Mesendoderm (in vitro differentiated cells): ENCODE results near the gene PTPRE.

Experiments
- DNase-seq: peaks from one replicate; pipeline ENCODE4 v3.0.0; 2013
- H2AK5ac ChIP-seq: 2 replicates; pipeline ENCODE4 v1.6.1; 2013; ENCODE audit warnings: low read length, inconsistent platforms
- H2BK120ac ChIP-seq: 2 replicates; pipeline ENCODE4 v1.6.1; 2013; ENCODE audit warnings: low read depth, mild to moderate bottlenecking, low read length, moderate library complexity, mixed read lengths
- H2BK15ac ChIP-seq: replicated peaks from 2 replicates; pipeline ENCODE4 v1.6.1; 2013; ENCODE audit warnings: low read depth, mild to moderate bottlenecking, moderate library complexity
- H2BK5ac ChIP-seq: 2 replicates; pipeline ENCODE4 v1.6.1; 2013; ENCODE audit warnings: low read length, inconsistent platforms
- H3K18ac ChIP-seq: 2 replicates; pipeline ENCODE4 v1.6.1; 2013; ENCODE audit warnings: mild to moderate bottlenecking, low read length, mixed read lengths
- H3K23ac ChIP-seq: one replicate; pipeline ENCODE4 v1.6.1; 2013; ENCODE audit warnings: low read length
- H3K27ac ChIP-seq: 2 replicates; pipeline ENCODE4 v1.5.1; 2013; ENCODE audit warnings: low read depth, mild to moderate bottlenecking, inconsistent platforms, low read length, moderate library complexity
- H3K27me3 ChIP-seq: 2 replicates; pipeline ENCODE4 v1.6.1; 2013; ENCODE audit warnings: low read length, control low read depth, mild to moderate bottlenecking, inconsistent platforms; ENCODE audit not compliant: insufficient read depth, poor library complexity
- H3K36me3 ChIP-seq: 2 replicates; pipeline ENCODE4 v1.6.1; 2013; ENCODE audit warnings: low read length, inconsistent platforms; ENCODE audit not compliant: control insufficient read depth, insufficient read depth
- H3K4ac ChIP-seq: one replicate; pipeline ENCODE4 v1.6.1; 2013; ENCODE audit warnings: low read depth, mild to moderate bottlenecking, low read length, moderate library complexity
- H3K4me1 ChIP-seq: 2 replicates; pipeline ENCODE4 v1.6.1; 2013; ENCODE audit warnings: low read depth, low read length, inconsistent platforms; ENCODE audit not compliant: control insufficient read depth
- H3K4me2 ChIP-seq: 2 replicates; pipeline ENCODE4 v1.6.1; 2013; ENCODE audit warnings: low read length
- H3K4me3 ChIP-seq: 2 replicates; pipeline ENCODE4 v1.5.1; 2013; ENCODE audit warnings: mild to moderate bottlenecking, low read length
- H3K56ac ChIP-seq: one replicate; pipeline ENCODE4 v1.6.1; 2013; ENCODE audit warnings: low read length
- H3K79me1 ChIP-seq: 2 replicates; pipeline ENCODE4 v1.6.1; 2013; ENCODE audit warnings: low read length, inconsistent platforms
- H3K79me2 ChIP-seq: 2 replicates; pipeline ENCODE4 v1.6.1; 2013; ENCODE audit warnings: mild to moderate bottlenecking, low read length; ENCODE audit not compliant: control insufficient read depth, insufficient read depth
- H3K9ac ChIP-seq: 2 replicates; pipeline ENCODE4 v1.6.1; 2013; ENCODE audit warnings: low read length, inconsistent platforms
- H4K5ac ChIP-seq: one replicate; pipeline ENCODE4 v1.6.1; 2013; ENCODE audit warnings: low read length
- H4K8ac ChIP-seq: one replicate; pipeline ENCODE4 v1.6.1; 2013; ENCODE audit warnings: low read depth, mild to moderate bottlenecking, control low read depth, low read length, moderate library complexity
- WGBS: extraction: QIAGEN DNeasy Blood & Tissue Kit; methylation state at CpG from one replicate; pipeline ENCODE4 v1.1.7; 2013; ENCODE audit warnings: low lambda C conversion rate, missing lambda C conversion rate; ENCODE audit not compliant: insufficient coverage; ENCODE audit errors: extremely low coverage; 5-methylcytosine and 5-hydroxymethylcytosine counted together

Gene PTPRE

DNA sequence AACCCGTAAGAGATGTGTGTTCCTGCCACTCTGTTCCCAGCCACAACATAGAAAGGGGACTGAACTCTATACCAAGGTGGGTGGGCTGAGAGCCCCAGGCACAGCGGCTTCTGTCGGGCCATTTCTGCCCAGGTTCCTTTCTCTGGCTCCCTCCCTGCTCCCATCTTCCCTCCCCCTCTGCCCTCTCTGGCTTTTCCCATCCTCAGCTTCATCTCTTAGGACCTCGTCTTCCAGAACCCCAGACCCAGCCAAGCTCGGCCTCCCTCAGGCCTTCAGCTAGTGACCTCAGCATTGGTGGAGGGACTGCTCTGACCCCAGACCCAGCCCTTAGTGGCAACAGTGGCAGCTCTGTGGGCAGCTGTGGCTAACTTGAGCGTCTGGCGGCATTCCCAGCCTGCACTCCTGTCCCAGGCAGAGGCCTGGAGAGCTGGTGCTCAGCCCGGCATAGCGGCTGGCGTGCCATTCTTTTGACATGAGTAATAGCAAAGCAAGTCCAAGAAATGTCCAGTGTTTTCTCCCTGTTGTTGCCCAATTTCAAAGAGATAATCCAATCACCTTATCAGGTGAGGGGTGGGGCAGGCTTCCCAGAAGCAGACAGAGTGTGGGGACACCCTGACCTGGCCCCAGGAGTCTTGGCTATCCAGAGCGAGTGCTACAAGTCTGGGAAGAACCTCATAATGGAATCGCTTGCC is 15.9 kb downstream of the PTPRE start:
- no CpG with 5 or more reads among the region's 12 CpGs for WGBS
- Histone ChIP-seq H2BK120ac (no peak overlapping the region), H2BK5ac (no peak overlapping the region), H2AK5ac (no peak overlapping the region), H3K4me2 (no peak overlapping the region), H3K4me1 (no peaks in the 10 kb centered on the region), H3K36me3 (no peaks in the 10 kb centered on the region), H3K4me3 (no peak overlapping the region), H3K79me2 (no peaks in the 10 kb centered on the region), H3K23ac (no peak overlapping the region), H2BK15ac (no peak overlapping the region), H3K27me3 (no peaks in the 10 kb centered on the region), H3K9ac (no peak overlapping the region), H3K27ac (no peak overlapping the region), H3K18ac (no peak overlapping the region), H3K79me1 (no peaks in the 10 kb centered on the region), H3K4ac (no peak overlapping the region), H4K8ac (no peak overlapping the region), H3K56ac (no peak overlapping the region), H4K5ac (no peak overlapping the region)
- DNase-seq, result no peak

GRCh38 chr10:127923646-127924045 is 16.7 kb downstream of the PTPRE start:
- Histone ChIP-seq H3K36me3 (no peaks in the 10 kb centered on the region), H3K27ac (no peak overlapping the region)

GRCh38 chr10:127925471-127926207 is 18.7 kb downstream of the PTPRE start:
- Histone ChIP-seq H2AK5ac (no peak overlapping the region), H2BK5ac (no peak overlapping the region), H3K79me1 (no peaks in the 10 kb centered on the region), H3K4me1 (no peaks in the 10 kb centered on the region), H3K4me2 (no peak overlapping the region), H3K18ac (no peak overlapping the region), H4K5ac (no peak overlapping the region), H3K27ac (no peak overlapping the region), H2BK15ac (no peak overlapping the region), H3K56ac (no peak overlapping the region), H2BK120ac (no peak overlapping the region), H3K36me3 (no peaks in the 10 kb centered on the region), H4K8ac (no peak overlapping the region), H3K4me3 (no peak overlapping the region), H3K9ac (no peak overlapping the region), H3K4ac (no peak overlapping the region), H3K23ac (no peak overlapping the region), H3K79me2 (no peaks in the 10 kb centered on the region), H3K27me3 (no peaks in the 10 kb centered on the region)
- WGBS, result no CpG with 5 or more reads among the region's 6 CpGs
- DNase-seq, result peak; percentile 42

More at GRCh38 chr10:127923646-127924045, 16.7 kb downstream of the PTPRE start:
- no peaks in the 10 kb centered on the region for H3K4me1 ChIP-seq
- no peaks in the 10 kb centered on the region for H3K79me2 ChIP-seq
- no peak overlapping the region for H2BK120ac ChIP-seq
- H3K4me3 ChIP-seq, result no peak overlapping the region
- H2BK5ac ChIP-seq, result no peak overlapping the region
- peak; percentile 24 for DNase-seq
- no peaks in the 10 kb centered on the region for H3K79me1 ChIP-seq
- no peak overlapping the region for H3K4me2 ChIP-seq
- WGBS, result no CpG with 5 or more reads among the region's 1 CpG
- no peak overlapping the region for H4K8ac ChIP-seq
- no peak overlapping the region for H3K18ac ChIP-seq
- H3K56ac ChIP-seq, result no peak overlapping the region
- H4K5ac ChIP-seq, result no peak overlapping the region
- H3K9ac ChIP-seq, result no peak overlapping the region
- H3K23ac ChIP-seq, result no peak overlapping the region
- no peak overlapping the region for H3K4ac ChIP-seq
- no peak overlapping the region for H2BK15ac ChIP-seq
- no peaks in the 10 kb centered on the region for H3K27me3 ChIP-seq
- no peak overlapping the region for H2AK5ac ChIP-seq

GRCh38 chr10:127926455-127926854 is 19.6 kb downstream of the PTPRE start:
- Histone ChIP-seq H2BK120ac (no peak overlapping the region), H2AK5ac (no peak overlapping the region), H3K4me3 (no peak overlapping the region), H3K4me2 (no peak overlapping the region), H2BK5ac (no peak overlapping the region), H4K8ac (no peak overlapping the region), H3K4ac (no peak overlapping the region), H2BK15ac (no peak overlapping the region), H3K36me3 (no peaks in the 10 kb centered on the region), H3K23ac (no peak overlapping the region), H3K4me1 (no peaks in the 10 kb centered on the region), H3K56ac (peak overlapping the region; percentile 17), H3K27ac (no peak overlapping the region), H3K18ac (no peak overlapping the region), H3K9ac (no peak overlapping the region), H3K79me2 (no peaks in the 10 kb centered on the region), H3K27me3 (no peaks in the 10 kb centered on the region), H4K5ac (no peak overlapping the region), H3K79me1 (no peaks in the 10 kb centered on the region)
- no peak for DNase-seq
- WGBS, result no CpG with 5 or more reads among the region's 8 CpGs

- no CpG with 5 or more reads among the region's 10 CpGs for whole genome bisulfite sequencing
- no peak overlapping the region for H3K56ac ChIP-seq
- H2BK15ac ChIP-seq, result no peak overlapping the region
- no peak overlapping the region for H2BK5ac ChIP-seq
- no peaks in the 10 kb centered on the region for H3K4me1 ChIP-seq
- H3K27ac ChIP-seq, result no peak overlapping the region
- H3K4me2 ChIP-seq, result no peak overlapping the region
- no peak overlapping the region for H3K18ac ChIP-seq
- H4K5ac ChIP-seq, result no peak overlapping the region
- H3K27me3 ChIP-seq, result no peaks in the 10 kb centered on the region
- H3K79me1 ChIP-seq, result no peaks in the 10 kb centered on the region
- H2AK5ac ChIP-seq, result no peak overlapping the region
- H3K4me3 ChIP-seq, result no peak overlapping the region
- H2BK120ac ChIP-seq, result no peak overlapping the region
- H3K9ac ChIP-seq, result no peak overlapping the region
- no peaks in the 10 kb centered on the region for H3K36me3 ChIP-seq
- H3K4ac ChIP-seq, result no peak overlapping the region
- no peak overlapping the region for H3K23ac ChIP-seq
- DNase-seq, result no peak
- H3K79me2 ChIP-seq, result no peaks in the 10 kb centered on the region
- H4K8ac ChIP-seq, result no peak overlapping the region
These were observed 21.3 kb downstream of the PTPRE start for GRCh38 chr10:127928021-127928806.
